ENCODE data around the gene TTC34.

The TTC34 gene

GRCh38 chr1:2801535-2802291, at the start of gene TTC34:
Gene TTC34 (minus strand): TSS chr1:2801693. CDS start chr1:2800827, 866 bp downstream.
- DNase-seq (ENCODE audit: low read depth in 2 of 3, low spot score in 2 of 3), result peak in 2 of 3 experiments; percentile 20 to 24

- no peak for DNase-seq (ENCODE audit: low read depth in 2 of 3, low spot score in 2 of 3)
Measured at GRCh38 chr1:2850502-2850901, 49.0 kb upstream of the TTC34 start.

- no peak for DNase-seq (ENCODE audit: low read depth in 2 of 3, low spot score in 2 of 3)
Measured at GRCh38 chr1:2848006-2848670, 46.6 kb upstream of the TTC34 start.

- DNase-seq (ENCODE audit: low read depth in 2 of 3, low spot score in 2 of 3), result no peak
Measured at GRCh38 chr1:2847086-2847985, 45.8 kb upstream of the TTC34 start.

GRCh38 chr1:2845869-2846268, 44.4 kb upstream of the TTC34 start:
- no peak for DNase-seq (ENCODE audit: low read depth in 2 of 3, low spot score in 2 of 3)

GRCh38 chr1:2840036-2840809, 38.7 kb upstream of the TTC34 start:
- DNase-seq (ENCODE audit: low read depth in 2 of 3, low spot score in 2 of 3), result peak in 2 of 3 experiments; percentile 17 to 29

GRCh38 chr1:2837823-2838222, 36.3 kb upstream of the TTC34 start:
- no peak for DNase-seq (ENCODE audit: low read depth in 2 of 3, low spot score in 2 of 3)

GRCh38 chr1:2837316-2837715, 35.8 kb upstream of the TTC34 start:
- DNase-seq (ENCODE audit: low read depth in 2 of 3, low spot score in 2 of 3), result no peak

GRCh38 chr1:2836333-2836970, 35.0 kb upstream of the TTC34 start:
- no peak for DNase-seq (ENCODE audit: low read depth in 2 of 3, low spot score in 2 of 3)

GRCh38 chr1:2835650-2836159, 34.2 kb upstream of the TTC34 start:
- no peak for DNase-seq (ENCODE audit: low read depth in 2 of 3, low spot score in 2 of 3)

- no peak for DNase-seq (ENCODE audit: low read depth in 2 of 3, low spot score in 2 of 3)
Measured at GRCh38 chr1:2834741-2835564, 33.5 kb upstream of the TTC34 start.

- no peak for DNase-seq (ENCODE audit: low read depth in 2 of 3, low spot score in 2 of 3)
Measured at GRCh38 chr1:2834146-2834475, 32.6 kb upstream of the TTC34 start.

GRCh38 chr1:2833454-2834145, 32.1 kb upstream of the TTC34 start:
- DNase-seq (ENCODE audit: low read depth in 2 of 3, low spot score in 2 of 3), result no peak

- DNase-seq (ENCODE audit: low read depth in 2 of 3, low spot score in 2 of 3), result no peak
Measured at GRCh38 chr1:2832506-2833453, 31.3 kb upstream of the TTC34 start.

- no peak for DNase-seq (ENCODE audit: low read depth in 2 of 3, low spot score in 2 of 3)
Measured at GRCh38 chr1:2831596-2832212, 30.2 kb upstream of the TTC34 start.

GRCh38 chr1:2830761-2831425, 29.4 kb upstream of the TTC34 start:
- no peak for DNase-seq (ENCODE audit: low read depth in 2 of 3, low spot score in 2 of 3)

All from activated CD8-positive, alpha-beta memory T cell treated with anti-CD3 and anti-CD28 coated beads for 48 hours (primary cell).